ENCODE results near the gene NCDN.

The NCDN gene

GRCh38 chr1:35554266-35555211 lies 3.1 kb upstream of the NCDN start:
- DNase-seq (ENCODE audit: low read depth in 2 of 3, low spot score in 2 of 3) = no peak

GRCh38 chr1:35555212-35555584 lies 2.4 kb upstream of the NCDN start:
- no peak for DNase-seq (ENCODE audit: low read depth in 2 of 3, low spot score in 2 of 3)

DNA sequence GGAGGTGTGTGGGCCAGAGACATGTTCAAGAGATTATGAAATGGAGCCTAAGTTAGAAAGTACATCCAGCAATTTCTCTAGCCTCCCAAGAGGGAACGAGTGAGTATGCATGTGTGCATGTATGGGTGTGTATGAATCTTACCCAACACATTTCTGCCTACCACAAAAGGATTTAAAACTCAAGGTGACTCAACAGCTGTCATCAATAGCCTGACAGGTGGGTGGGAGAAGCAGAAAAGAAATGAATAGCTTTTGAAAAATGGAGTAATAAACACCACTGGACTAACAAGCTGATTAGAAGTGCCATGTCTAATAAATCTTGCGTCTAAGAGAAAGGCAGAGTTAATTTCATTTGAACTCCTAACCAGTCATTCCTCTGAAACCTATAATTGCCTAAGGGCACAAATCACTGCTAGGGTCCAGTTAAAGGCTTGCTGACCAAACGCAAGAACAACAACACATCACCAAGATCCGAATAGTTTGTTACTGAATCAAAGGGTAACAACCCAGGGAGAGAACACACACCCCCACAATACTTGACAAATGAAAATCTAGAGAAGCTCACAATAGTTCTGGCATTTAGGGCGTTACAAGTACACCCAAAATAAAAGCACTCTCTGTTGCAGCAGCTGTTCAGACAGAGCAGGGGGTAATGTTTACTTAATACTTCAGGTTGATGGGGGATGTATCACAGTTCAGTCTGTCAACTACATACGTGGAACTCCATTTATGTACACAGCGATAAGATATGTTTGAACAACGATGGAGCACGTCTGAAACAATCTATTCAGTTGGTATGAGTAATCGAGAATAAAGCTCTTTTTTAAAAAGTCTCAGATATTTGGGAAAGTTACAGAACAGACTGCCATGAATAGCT lies 1.8 kb upstream of the NCDN start:
- no peak for DNase-seq (ENCODE audit: low read depth in 2 of 3, low spot score in 2 of 3)

GRCh38 chr1:35556484-35557117 lies 998 bp upstream of the NCDN start:
- no peak for DNase-seq (ENCODE audit: low read depth in 2 of 3, low spot score in 2 of 3)

GRCh38 chr1:35557118-35557610 lies 435 bp upstream of the NCDN start, which contains the start of gene KIAA0319L:
Gene KIAA0319L, minus strand, starts transcription at chr1:35557403. Its CDS starts 2,912 bp downstream, at chr1:35554491.
- no peak for DNase-seq (ENCODE audit: low read depth in 2 of 3, low spot score in 2 of 3)

DNA sequence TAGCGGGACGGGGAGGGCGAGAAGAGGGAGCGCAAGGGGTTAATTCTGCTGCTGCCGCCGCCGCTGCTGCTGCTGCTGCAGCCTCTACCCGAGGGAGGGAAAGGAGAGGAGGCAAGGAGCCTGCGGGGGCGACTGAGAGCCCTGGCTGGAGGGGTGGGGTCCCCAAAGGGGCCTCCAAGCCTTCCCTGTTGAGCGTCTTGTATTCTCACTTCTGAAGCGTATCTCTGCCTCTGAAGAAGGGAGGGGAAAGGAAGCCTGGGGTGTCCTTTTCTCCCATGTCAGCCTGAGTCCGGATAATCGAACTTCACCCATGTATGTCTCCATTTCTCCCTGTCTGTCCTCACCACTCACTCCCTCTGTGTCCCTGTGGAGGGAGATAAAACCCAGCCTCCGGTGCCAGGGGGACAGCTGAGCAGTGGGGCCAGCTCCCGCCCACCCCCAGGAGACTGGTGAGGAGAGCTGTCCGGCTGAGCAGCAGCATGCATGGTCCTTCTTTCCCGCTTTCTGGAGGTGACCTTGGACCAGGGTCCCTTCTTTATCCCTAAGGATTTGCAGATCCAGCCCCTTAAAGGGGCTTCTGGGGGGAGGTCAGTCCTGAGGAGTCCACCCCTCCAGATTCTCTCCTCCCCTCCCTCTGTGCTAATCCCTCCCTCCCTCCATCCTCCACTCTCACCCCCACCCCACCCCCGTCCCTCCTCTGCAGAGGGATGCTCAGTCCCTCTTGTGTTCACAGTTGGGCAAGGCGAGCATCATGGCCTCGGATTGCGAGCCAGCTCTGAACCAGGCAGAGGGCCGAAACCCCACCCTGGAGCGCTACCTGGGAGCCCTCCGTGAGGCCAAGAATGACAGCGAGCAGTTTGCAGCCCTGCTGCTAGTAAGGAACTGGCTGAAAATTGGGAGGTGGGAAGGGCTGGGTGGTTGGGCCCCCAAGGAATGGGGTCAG lies 1.0 kb downstream of the NCDN start:
- no peak for DNase-seq (ENCODE audit: low read depth in 2 of 3, low spot score in 2 of 3)

GRCh38 chr1:35559317-35559944 lies 1.8 kb downstream of the NCDN start:
- DNase-seq (ENCODE audit: low read depth in 2 of 3, low spot score in 2 of 3) = no peak

DNA sequence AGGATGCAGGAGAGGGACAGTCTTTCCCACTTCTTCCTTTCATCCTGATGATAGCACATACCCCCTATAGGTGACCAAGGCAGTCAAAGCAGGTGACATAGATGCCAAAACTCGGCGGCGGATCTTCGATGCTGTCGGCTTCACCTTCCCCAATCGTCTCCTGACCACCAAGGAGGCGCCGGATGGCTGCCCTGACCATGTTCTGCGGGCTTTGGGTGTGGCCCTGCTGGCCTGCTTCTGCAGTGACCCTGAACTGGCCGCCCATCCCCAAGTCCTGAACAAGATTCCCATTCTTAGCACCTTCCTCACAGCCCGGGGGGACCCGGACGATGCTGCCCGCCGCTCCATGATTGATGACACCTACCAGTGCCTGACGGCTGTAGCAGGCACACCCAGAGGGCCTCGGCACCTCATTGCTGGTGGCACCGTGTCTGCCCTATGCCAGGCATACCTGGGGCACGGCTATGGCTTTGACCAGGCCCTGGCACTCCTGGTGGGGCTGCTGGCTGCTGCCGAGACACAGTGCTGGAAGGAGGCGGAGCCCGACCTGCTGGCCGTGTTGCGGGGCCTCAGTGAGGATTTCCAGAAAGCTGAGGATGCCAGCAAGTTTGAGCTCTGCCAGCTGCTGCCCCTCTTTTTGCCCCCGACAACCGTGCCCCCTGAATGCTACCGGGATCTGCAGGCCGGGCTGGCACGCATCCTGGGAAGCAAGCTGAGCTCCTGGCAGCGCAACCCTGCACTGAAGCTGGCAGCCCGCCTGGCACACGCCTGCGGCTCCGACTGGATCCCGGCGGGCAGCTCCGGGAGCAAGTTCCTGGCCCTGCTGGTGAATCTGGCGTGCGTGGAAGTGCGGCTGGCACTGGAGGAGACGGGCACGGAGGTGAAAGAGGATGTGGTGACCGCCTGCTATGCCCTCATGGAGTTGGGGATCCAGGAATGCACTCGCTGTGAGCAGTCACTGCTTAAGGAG lies 2.9 kb downstream of the NCDN start:
- DNase-seq (ENCODE audit: low read depth in 2 of 3, low spot score in 2 of 3) = no peak

- DNase-seq (ENCODE audit: low read depth in 2 of 3, low spot score in 2 of 3) = no peak
These were observed 3.8 kb downstream of the NCDN start for GRCh38 chr1:35561297-35561971.

- no peak for DNase-seq (ENCODE audit: low read depth in 2 of 3, low spot score in 2 of 3)
These were observed 4.5 kb downstream of the NCDN start for GRCh38 chr1:35561972-35562680.

DNA sequence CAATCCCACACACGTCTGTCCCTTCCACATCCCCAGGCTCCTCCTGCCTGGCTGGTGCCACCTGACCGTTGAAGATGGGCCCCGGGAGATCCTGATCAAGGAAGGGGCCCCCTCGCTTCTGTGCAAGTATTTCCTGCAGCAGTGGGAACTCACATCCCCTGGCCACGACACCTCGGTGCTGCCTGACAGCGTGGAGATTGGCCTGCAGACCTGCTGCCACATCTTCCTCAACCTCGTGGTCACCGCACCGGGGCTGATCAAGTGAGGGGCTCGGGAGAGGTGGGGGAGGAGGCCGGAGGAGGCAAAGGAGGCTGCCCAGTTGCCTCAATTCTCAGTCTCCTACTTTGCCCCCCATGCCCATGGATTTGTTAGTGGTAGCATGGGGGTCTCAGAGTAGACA lies 5.6 kb downstream of the NCDN start:
- no peak for DNase-seq (ENCODE audit: low read depth in 2 of 3, low spot score in 2 of 3)

GRCh38 chr1:35564037-35564883 lies 6.7 kb downstream of the NCDN start:
- peak; percentile 44 to 88 (median 74) for DNase-seq (ENCODE audit: low read depth in 2 of 3, low spot score in 2 of 3)

GRCh38 chr1:35564884-35565741 lies 7.5 kb downstream of the NCDN start:
- no peak for DNase-seq (ENCODE audit: low read depth in 2 of 3, low spot score in 2 of 3)

DNA sequence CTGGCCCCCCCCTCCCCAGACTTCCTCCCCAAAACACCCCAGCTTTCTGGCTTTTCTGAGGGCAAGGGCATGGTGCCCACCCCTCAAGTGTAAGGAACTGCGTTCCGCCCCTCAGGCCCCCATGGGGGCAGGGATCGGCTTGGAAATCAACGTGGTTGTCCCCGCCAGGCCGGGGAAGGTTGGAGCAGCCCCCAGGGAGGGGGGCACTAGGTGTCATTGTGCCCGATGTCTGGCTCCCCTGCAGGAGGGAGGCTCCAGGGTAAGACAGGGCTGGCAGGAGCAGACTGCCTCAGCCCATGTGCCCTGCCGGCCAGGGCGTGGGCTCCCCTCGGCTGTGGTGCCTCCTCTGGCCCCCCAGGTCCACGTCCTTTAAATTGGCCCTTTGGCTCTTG lies 8.1 kb downstream of the NCDN start:
- DNase-seq (ENCODE audit: low read depth in 2 of 3, low spot score in 2 of 3) = no peak

GRCh38 chr1:35567947-35568558 lies 10.5 kb downstream of the NCDN start:
- DNase-seq (ENCODE audit: low read depth in 2 of 3, low spot score in 2 of 3) = no peak
